Putamen (tissue), 1 donor: Measurements from ENCODE around the gene RNF157.
"Not testable (repeated sequence)": the region's sequence is repeated elsewhere in the genome, so short reads cannot be mapped to it uniquely, and the experiment has no call there.

ENCODE experiments used
- DNase-seq: peaks from one replicate; pipeline ENCODE4 v3.0.0-alpha.2; 2016; ENCODE audit warnings: low spot score

RNF157 gene

DNA sequence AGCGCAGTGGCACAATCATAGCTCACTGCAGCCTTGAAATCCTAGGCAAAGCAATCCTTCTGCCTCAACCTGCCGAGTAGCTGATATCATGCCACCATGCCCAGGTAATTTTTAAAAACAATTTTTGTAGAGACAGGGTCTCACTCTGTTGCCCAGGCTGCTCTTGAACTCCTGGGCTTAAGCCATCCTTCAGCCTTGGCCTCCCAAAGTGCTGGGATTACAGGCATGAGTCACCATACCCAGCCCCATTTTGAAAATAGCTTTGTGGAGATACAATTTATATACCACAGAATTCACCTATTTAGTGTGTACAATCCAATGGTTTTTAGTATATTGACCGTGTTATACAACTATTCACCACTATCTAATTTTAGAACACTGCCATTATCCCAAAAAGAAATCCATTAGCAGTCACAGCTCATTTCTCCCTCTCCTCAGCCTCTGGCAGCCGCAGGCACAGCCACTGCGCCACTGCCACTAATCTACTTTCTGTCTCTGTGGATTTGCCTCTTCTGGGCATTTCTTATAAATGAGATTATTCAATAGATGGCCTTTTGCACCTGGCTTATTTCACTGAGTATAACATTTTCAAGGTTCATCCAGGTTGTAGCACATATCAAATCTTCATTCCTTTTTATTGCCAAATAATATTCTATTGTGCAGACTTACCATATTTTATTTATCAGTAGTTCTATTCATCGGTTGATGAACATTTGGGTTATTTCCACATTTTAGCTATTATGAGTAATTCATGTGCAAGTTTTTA, 6.5 kb downstream of the RNF157 start:
- no peak for DNase-seq

GRCh38 chr17:76232342-76232741, 8.0 kb downstream of the RNF157 start:
- DNase-seq = no peak

DNA sequence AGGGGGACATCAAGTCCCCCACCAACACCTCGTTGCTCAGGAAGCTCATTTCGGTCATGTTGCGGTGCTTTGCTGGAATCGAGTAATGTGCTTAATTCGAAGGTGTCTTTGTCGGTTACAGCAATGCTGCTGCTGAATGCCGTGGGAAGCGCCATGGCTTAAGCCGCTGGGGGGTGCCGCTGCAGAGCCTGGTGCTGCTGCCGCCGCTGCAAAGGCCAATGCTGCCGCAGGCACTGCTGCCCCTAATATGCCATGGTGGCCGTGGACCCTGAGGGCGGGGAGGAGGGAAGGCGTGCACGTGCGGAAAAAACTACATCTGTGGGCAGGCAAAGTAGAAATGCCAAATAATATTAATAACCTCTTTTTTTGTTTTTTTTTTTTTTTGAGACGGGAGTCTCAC, 13.5 kb downstream of the RNF157 start:
- not testable (repeated sequence) for DNase-seq

DNA sequence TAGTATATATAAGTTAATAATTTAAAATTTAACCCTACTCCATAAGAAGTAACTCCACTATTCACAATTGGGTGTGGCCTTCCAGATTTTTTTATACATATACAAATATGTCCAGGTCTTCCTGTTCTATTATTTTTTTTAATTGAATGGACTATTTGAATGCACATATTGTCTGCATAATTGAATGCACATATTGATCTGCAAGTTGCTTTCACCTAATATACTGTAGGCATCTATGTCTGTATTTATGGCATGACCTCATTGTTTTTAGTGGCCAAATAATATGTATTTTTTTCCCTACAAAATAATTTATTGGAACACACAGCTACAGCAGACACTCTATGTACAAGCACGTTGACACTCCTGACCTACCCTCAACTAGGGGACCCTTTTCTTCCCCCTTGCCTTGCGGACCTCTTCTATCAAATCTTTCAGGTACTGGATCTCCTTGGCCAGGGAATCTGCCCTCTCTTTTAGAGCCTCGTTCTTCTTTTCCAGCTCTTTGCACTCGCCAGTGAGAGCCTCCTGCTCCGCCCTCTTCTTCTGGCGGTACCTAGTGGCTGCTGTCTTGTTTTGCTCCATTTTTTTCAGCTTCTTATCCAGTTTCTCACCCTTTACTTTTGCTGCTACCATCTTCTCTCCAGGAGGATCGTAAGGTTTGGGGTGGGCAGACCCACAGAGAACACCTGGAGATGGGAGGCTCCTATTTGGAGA, 14.8 kb downstream of the RNF157 start:
- not testable (repeated sequence) for DNase-seq

DNA sequence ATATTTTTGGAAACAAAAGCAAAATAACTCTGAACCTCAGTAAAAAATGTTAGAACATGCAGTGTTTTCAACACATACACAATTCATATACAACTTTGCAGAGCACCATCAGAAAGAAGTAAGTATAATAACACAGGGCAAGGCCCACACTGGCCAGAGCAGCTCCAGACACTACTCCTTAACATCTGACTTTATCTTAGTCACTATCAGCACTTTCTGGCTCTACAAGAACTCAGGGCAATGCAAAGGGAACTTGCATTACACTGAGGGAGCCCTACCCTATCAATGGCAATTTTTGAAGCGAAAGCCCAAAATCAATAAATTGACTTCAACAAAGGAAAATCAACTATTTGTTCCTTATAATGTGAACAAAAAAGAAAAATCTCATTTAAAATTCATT, 16.5 kb downstream of the RNF157 start:
- no peak for DNase-seq

- no peak for DNase-seq
Measured at GRCh38 chr17:76219670-76220383, 20.5 kb downstream of the RNF157 start.

- DNase-seq = no peak
Measured at GRCh38 chr17:76217081-76217480, 23.2 kb downstream of the RNF157 start.

GRCh38 chr17:76213491-76213890, 26.8 kb downstream of the RNF157 start:
- DNase-seq = no peak

DNA sequence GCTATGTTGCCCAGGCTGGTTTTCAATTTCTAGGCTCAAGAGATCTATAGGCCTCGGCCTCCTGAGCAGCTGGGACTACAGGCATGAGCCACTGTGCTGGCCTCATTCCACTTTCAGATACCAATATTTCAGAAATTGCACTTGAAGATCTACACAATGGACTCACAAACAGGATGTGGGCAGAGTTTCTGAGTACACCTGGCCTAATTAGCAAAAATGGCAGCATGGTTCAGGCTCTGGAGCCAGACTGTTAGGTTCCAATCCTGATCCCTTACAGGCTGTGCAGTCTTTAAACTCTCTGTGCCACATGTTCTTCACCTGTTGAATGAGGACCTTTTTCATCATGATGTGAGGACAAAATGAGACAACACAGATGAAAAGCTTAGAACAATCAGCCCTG, 32.2 kb downstream of the RNF157 start:
- DNase-seq = no peak

DNA sequence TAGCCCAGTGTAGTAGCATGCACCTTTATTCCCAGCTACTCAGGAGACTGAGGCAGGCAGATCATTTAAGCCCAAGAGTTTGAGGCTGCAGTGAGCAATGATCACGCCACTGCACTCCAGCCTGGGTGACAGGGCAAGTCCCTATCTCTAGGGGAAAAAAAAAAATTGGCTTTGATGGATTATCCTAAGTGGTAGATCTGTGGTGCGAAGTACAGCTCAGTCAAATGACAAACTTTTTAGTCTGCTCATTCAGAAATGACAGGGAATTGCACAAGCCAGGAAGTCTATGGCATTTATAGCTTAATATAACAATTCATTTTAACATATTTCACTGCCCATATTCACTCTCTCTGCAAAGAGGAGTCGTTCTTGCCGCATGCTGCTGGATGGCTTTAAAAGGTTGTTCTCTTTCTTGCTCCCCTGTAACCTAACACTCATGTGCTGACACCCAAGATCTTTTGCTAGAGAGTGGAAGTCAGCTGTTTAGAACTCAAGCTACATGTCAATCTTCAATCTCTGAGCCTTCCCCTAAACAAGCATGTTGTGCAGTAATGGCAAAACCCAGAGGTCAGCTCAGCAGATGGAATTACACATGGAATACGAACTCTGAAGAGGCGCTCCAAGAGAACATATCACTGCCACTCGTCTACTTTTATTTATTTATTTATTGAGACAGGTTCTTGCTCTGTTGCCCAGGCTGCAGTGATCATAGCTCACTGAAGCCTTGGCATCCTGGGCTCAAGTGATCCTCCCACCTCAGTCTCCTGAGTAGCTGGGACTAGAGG, 32.8 kb downstream of the RNF157 start:
- DNase-seq = no peak

DNA sequence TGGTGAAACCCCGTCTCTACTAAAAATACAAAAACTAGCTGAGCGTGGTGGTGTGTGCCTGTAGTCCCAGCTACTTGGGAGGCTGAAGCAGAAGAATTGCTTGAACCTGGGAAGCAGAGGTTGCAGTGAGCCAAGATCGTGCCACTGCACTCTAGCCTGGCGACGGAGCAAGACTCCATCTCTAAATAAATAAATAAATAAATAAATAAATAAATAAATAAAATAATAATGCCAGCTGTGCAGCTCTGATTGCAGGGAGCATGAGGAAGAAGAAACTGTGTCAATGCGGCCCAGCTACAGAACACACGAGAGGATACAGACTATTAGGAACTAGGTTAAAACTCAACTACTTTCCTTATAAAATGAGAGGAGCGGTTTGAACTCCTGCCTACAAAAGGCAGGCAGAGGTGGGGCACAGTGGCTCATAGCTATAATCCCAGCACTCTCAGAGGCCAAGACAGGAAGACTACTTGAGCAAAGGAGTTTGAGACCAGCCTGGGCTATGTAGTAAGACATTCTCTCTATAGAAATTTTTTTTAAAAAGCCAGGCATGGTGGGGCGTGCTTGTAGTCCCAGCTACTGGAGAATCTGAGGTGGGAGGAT, 34.6 kb downstream of the RNF157 start:
- not testable (repeated sequence) for DNase-seq

- DNase-seq = no peak
Measured at GRCh38 chr17:76204277-76204676, 36.0 kb downstream of the RNF157 start.

DNA sequence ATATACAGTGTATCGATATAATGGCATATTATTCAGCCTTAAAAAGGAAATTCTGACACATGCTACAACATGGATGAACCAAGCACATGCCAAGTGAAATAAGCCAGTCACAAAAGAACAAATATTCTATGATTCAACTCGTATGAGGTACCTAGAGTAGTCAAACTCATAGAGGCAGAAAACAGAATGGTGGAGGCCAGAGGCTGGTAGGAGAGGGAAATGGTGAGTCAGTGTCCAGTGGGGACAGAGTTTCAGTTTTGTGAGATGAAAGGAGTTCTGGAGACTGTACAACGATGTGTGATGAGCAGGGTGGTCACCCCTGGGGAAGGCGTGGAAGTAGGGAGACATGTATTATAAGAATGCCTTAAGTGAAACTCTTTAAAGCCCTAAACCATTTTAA, 39.9 kb downstream of the RNF157 start:
- no peak for DNase-seq

DNA sequence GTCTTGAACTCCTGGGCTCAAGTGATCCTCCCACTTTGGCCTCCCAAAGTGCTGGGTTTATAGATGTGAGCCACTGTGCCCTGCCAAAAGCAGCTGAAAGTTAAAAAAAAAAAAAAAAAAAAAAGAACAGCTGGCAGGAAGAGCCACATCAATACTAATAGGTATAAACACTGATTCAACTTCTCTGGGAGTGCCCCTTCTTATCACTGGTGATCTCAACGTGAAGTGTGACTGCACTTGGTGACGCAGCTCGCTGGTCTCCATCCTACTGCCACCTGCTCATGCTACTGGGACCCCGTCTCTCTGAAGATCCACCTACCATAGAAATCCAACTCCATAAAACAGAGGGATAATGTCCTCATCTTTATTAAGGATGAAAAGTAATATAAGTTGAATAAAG, 40.8 kb downstream of the RNF157 start:
- DNase-seq = no peak

GRCh38 chr17:76198702-76199101, 41.6 kb downstream of the RNF157 start:
- DNase-seq = no peak

GRCh38 chr17:76197911-76198310, 42.4 kb downstream of the RNF157 start:
- DNase-seq = no peak

- DNase-seq = no peak
Measured at GRCh38 chr17:76196675-76197074, 43.6 kb downstream of the RNF157 start.

- no peak for DNase-seq
Measured at GRCh38 chr17:76195281-76196096, 44.8 kb downstream of the RNF157 start.

GRCh38 chr17:76193591-76193990, 46.7 kb downstream of the RNF157 start:
- no peak for DNase-seq

- no peak for DNase-seq
Measured at GRCh38 chr17:76191896-76192295, 48.4 kb downstream of the RNF157 start.

DNA sequence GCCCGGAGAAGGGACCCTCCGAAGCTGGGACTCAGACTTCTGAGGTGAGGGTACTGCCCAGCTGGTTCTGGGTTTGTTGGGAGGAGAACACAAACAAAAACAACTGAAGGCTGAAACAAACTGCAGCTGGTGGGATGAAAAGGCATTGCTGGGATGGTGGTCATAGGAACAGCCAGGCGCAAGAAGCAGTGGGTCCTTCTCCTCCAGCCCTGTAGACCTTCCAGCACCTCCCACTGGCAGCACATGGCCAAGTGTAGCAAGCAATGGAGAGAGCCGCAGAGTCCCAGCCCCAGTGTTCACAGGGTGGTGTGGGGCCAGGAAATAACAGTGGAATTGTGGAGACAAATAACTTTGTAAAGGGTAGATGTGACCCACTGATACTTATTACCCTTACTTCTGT, 50.6 kb downstream of the RNF157 start:
- no peak for DNase-seq
